Adrenal gland (tissue), 5 donors: ENCODE results near the gene CPNE4.

ENCODE experiments used
- POLR2A ChIP-seq, 2 donors: fragments of 450-650 bp; IDR thresholded peaks; one replicate each; pipeline ENCODE4 v1.6.1; 2017; ENCODE audit warnings: antibody characterized with exemption in 2 of 2, mild to moderate bottlenecking in 2 of 2, moderate library complexity in 1 of 2
- TF ChIP-seq, protein P1 (sequence below), 6 experiments: fragments of 450-650 bp in 4 of 6; fragments of 200-600 bp in 2 of 6; sonication (generic) in 1 of 6; IDR thresholded peaks; 1 replicate in 5 of 6; 2 replicates in 1 of 6; pipeline versions ENCODE4 v1.5.1 to v1.8.0; 2016 to 2021; ENCODE audit warnings: antibody characterized with exemption in 6 of 6, mild to moderate bottlenecking in 2 of 6, moderate library complexity in 1 of 6
- donor health status: DM: no; HTN: no; CAD: no.

GRCh38 chr3:131610174-131610573 is 424.6 kb downstream of the CPNE4 start:
- no peak for TF ChIP-seq POLR2A (IDR thresholded peaks at IDR 0.05)
- TF ChIP-seq, protein P1, sequence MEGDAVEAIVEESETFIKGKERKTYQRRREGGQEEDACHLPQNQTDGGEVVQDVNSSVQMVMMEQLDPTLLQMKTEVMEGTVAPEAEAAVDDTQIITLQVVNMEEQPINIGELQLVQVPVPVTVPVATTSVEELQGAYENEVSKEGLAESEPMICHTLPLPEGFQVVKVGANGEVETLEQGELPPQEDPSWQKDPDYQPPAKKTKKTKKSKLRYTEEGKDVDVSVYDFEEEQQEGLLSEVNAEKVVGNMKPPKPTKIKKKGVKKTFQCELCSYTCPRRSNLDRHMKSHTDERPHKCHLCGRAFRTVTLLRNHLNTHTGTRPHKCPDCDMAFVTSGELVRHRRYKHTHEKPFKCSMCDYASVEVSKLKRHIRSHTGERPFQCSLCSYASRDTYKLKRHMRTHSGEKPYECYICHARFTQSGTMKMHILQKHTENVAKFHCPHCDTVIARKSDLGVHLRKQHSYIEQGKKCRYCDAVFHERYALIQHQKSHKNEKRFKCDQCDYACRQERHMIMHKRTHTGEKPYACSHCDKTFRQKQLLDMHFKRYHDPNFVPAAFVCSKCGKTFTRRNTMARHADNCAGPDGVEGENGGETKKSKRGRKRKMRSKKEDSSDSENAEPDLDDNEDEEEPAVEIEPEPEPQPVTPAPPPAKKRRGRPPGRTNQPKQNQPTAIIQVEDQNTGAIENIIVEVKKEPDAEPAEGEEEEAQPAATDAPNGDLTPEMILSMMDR (IDR thresholded peaks at IDR 0.05), result no peak
